ENCODE data around the gene KIF26A.

- no peak for TF ChIP-seq EZH2 (IDR thresholded peaks at IDR 0.05; ENCODE audit: borderline replicate concordance, insufficient read depth, low read depth, low read length, poor library complexity, severe bottlenecking)
- no peak for TF ChIP-seq CTCF (IDR thresholded peaks at IDR 0.05)
Measured at GRCh38 chr14:104192883-104193245, 54.5 kb downstream of the KIF26A start.
